OCI-LY7 (cell line): ENCODE data around the gene PTGES.

ENCODE experiments used
- CTCF ChIP-seq: fragments of 200-600 bp; sonication (generic); conservative IDR thresholded peaks from 2 replicates; pipeline ENCODE4 v1.5.1; 2014; ENCODE audit warnings: mild to moderate bottlenecking, antibody characterized with exemption, low read length, moderate library complexity, mixed read lengths
- EZH2phosphoT487 ChIP-seq: fragments of 200-600 bp; sonication (generic); IDR thresholded peaks from 2 replicates; pipeline ENCODE4 v1.6.1; 2018; ENCODE audit warnings: low read depth, borderline replicate concordance, mild to moderate bottlenecking, mixed run types, antibody characterized with exemption, low read length, moderate library complexity, mixed read lengths

- TF ChIP-seq CTCF (no peak), EZH2phosphoT487 (no peak)
These were observed 49.0 kb downstream of the PTGES start for GRCh38 chr9:129703667-129704355.
